Activated CD4-positive, alpha-beta memory T cell treated with anti-CD3 and anti-CD28 coated beads for 36 hours (primary cell): ENCODE measurements around the gene PCDHA4. TPM values are rescaled to one million over a fixed set of nuclear protein-coding genes. Genes with fewer than 3 reads are reported as not detected.
"Not testable (repeated sequence)": the region's sequence is repeated elsewhere in the genome, so short reads cannot be mapped to it uniquely, and the experiment has no call there.

Experiments used
- CTCF ChIA-PET: fragments of 350-600 bp; sonication (Branson Sonifier 250); formaldehyde crosslinking; loops from one replicate; lab custom pipeline; 2021; ENCODE audit warnings: antibody characterized with exemption, inconsistent platforms; lab: Charles Lee
- POLR2A ChIA-PET: fragments of 350-600 bp; sonication (Branson Sonifier 250); formaldehyde crosslinking; loops from one replicate; lab custom pipeline; 2021; ENCODE audit warnings: antibody characterized with exemption; lab: Charles Lee
- DNase-seq: peaks from one replicate; pipeline ENCODE4 v3.0.0-alpha.2; 2020
- H3K27ac Mint-ChIP-seq: one replicate; pipeline ENCODE4 v1.8.0; 2021; ENCODE audit warnings: mixed read lengths
- H3K27me3 Mint-ChIP-seq: one replicate; pipeline ENCODE4 v1.8.0; 2021; ENCODE audit warnings: mixed read lengths
- H3K36me3 Mint-ChIP-seq: one replicate; pipeline ENCODE4 v1.8.0; 2021; ENCODE audit warnings: mixed read lengths
- H3K4me1 Mint-ChIP-seq: one replicate; pipeline ENCODE4 v1.8.0; 2021; ENCODE audit warnings: low read depth, mixed read lengths
- H3K4me3 Mint-ChIP-seq: one replicate; pipeline ENCODE4 v1.8.0; 2021; ENCODE audit warnings: mild to moderate bottlenecking, mixed read lengths
- H3K9me3 Mint-ChIP-seq: one replicate; pipeline ENCODE4 v1.8.0; 2021; ENCODE audit warnings: mixed read lengths
- intact Hi-C: fragments of 100-400 bp; cut with micrococcal nuclease; formaldehyde crosslinking; loops from one replicate; pipeline ENCODE4 v1.15.1; 2023
- total RNA-seq, 2 experiments: library from RNA; stranded (reverse); gene quantifications; one replicate each; pipeline ENCODE4 v1.2.3, GENCODE V29; 2021

Gene PCDHA4
- not detected for total RNA-seq

- ChIA-PET CTCF (interaction anchor here (0.5 to 2.9 kb wide), 5 partner anchors 10 to 338 kb away, joined by 3 to 11 read pairs (median 3); partner anchors contain the start of gene PCDHA1), POLR2A (no interaction called here)
- Mint-ChIP-seq H3K36me3 (peaks cover 16% of the 10 kb centered on the region), H3K27ac (no peak within 1 kb of the TSS), H3K9me3 (peaks cover 39% of the 10 kb centered on the region), H3K4me3 (no peak within 1 kb of the TSS), H3K27me3 (peaks cover 12% of the 10 kb centered on the region), H3K4me1 (no peaks in the 10 kb centered on the region)
- peak; percentile 32 for DNase-seq
- intact Hi-C loops, result no loop called here
These were observed at the start of gene PCDHA4 for GRCh38 chr5:140806834-140807775. TSS of gene PCDHA4 (plus strand) at chr5:140807068.

- no peak overlapping the region for H3K27ac Mint-ChIP-seq
- ChIA-PET CTCF (interaction anchor here (0.5 kb wide), 1 partner anchor 347 kb away, joined by 3 read pairs; no protein-coding TSS in a partner anchor), POLR2A (no interaction called here)
- H3K27me3 Mint-ChIP-seq, result peaks cover 2% of the 10 kb centered on the region
- intact Hi-C loops, result no loop called here
- no peak for DNase-seq
- no peaks in the 10 kb centered on the region for H3K4me1 Mint-ChIP-seq
- H3K4me3 Mint-ChIP-seq, result no peak overlapping the region
- H3K9me3 Mint-ChIP-seq, result peaks cover 86% of the 10 kb centered on the region
- peaks cover 35% of the 10 kb centered on the region for H3K36me3 Mint-ChIP-seq
These were observed 42.5 kb upstream of the PCDHA4 start for GRCh38 chr5:140764177-140764973.

GRCh38 chr5:140767444-140767843, 39.4 kb upstream of the PCDHA4 start:
- ChIA-PET POLR2A (no interaction called here), CTCF (interaction anchor here (0.6 to 1.1 kb wide), 2 partner anchors 431 to 553 kb away, joined by 3 read pairs; partner anchors contain the start of gene TAF7)
- Mint-ChIP-seq H3K4me1 (no peaks in the 10 kb centered on the region), H3K27me3 (no peaks in the 10 kb centered on the region), H3K27ac (no peak overlapping the region), H3K36me3 (peaks cover 26% of the 10 kb centered on the region), H3K9me3 (peaks cover 81% of the 10 kb centered on the region), H3K4me3 (no peak overlapping the region)
- intact Hi-C loops, result no loop called here
- no peak for DNase-seq

- Mint-ChIP-seq H3K4me1 (no peaks in the 10 kb centered on the region), H3K9me3 (peaks cover 73% of the 10 kb centered on the region), H3K4me3 (no peak overlapping the region), H3K27me3 (peaks cover 7% of the 10 kb centered on the region), H3K36me3 (peaks cover 6% of the 10 kb centered on the region), H3K27ac (no peak overlapping the region)
- ChIA-PET POLR2A (no interaction called here), CTCF (no interaction called here)
- intact Hi-C loops, result no loop called here
- no peak for DNase-seq
These were observed 26.4 kb upstream of the PCDHA4 start for GRCh38 chr5:140780512-140780911.

- CTCF ChIA-PET, result interaction anchor here (1.0 kb wide), 1 partner anchor 22 kb away, joined by 3 read pairs; no protein-coding TSS in a partner anchor
- Mint-ChIP-seq H3K9me3 (peaks cover 56% of the 10 kb centered on the region), H3K4me1 (no peaks in the 10 kb centered on the region), H3K4me3 (no peak within 1 kb of the TSS), H3K36me3 (peaks cover 22% of the 10 kb centered on the region), H3K27ac (no peak within 1 kb of the TSS), H3K27me3 (peaks cover 24% of the 10 kb centered on the region)
- POLR2A ChIA-PET, result no interaction called here
- intact Hi-C loops, result no loop called here
- no peak for DNase-seq
These were observed 20.8 kb upstream of the PCDHA4 start, which contains the start of gene PCDHA1 for GRCh38 chr5:140785905-140786686. TSS of gene PCDHA1 (plus strand) at chr5:140786140.

- Mint-ChIP-seq H3K36me3 (peaks cover 22% of the 10 kb centered on the region), H3K9me3 (peaks cover 53% of the 10 kb centered on the region), H3K27me3 (peaks cover 30% of the 10 kb centered on the region)
- H3K4me1 Mint-ChIP-seq, H3K4me3 Mint-ChIP-seq, intact Hi-C loops, CTCF ChIA-PET, H3K27ac Mint-ChIP-seq, POLR2A ChIA-PET, DNase-seq: not testable (repeated sequence)
These were observed 19.4 kb upstream of the PCDHA4 start for GRCh38 chr5:140787422-140787821.

GRCh38 chr5:140787849-140788504, 18.9 kb upstream of the PCDHA4 start:
- POLR2A ChIA-PET, H3K27ac Mint-ChIP-seq, H3K4me1 Mint-ChIP-seq, intact Hi-C loops, H3K4me3 Mint-ChIP-seq, CTCF ChIA-PET, DNase-seq: not testable (repeated sequence)
- Mint-ChIP-seq H3K36me3 (peaks cover 22% of the 10 kb centered on the region), H3K9me3 (peaks cover 48% of the 10 kb centered on the region), H3K27me3 (peaks cover 33% of the 10 kb centered on the region)

- CTCF ChIA-PET, result no interaction called here
- peaks cover 54% of the 10 kb centered on the region for H3K9me3 Mint-ChIP-seq
These were observed 15.8 kb upstream of the PCDHA4 start for GRCh38 chr5:140791089-140791488.

GRCh38 chr5:140794595-140795258, 12.1 kb upstream of the PCDHA4 start, which contains the start of gene PCDHA2:
TSS of gene PCDHA2 (plus strand) at chr5:140794852.
- DNase-seq, result no peak
- peaks cover 29% of the 10 kb centered on the region for H3K27me3 Mint-ChIP-seq
- no peak within 1 kb of the TSS for H3K4me3 Mint-ChIP-seq
- ChIA-PET POLR2A (no interaction called here), CTCF (no interaction called here)
- H3K9me3 Mint-ChIP-seq, result peaks cover 32% of the 10 kb centered on the region
- H3K27ac Mint-ChIP-seq, result no peak within 1 kb of the TSS
- no peaks in the 10 kb centered on the region for H3K4me1 Mint-ChIP-seq
- peaks cover 9% of the 10 kb centered on the region for H3K36me3 Mint-ChIP-seq
- intact Hi-C loops, result loop anchor here (10.0 kb wide), 1 partner anchor 70 kb away; the partner anchor contains the start of gene PCDHA11

More at GRCh38 chr5:140791089-140791488, 15.8 kb upstream of the PCDHA4 start:
- POLR2A ChIA-PET, result no interaction called here
- H3K36me3 Mint-ChIP-seq, result peaks cover 24% of the 10 kb centered on the region
- DNase-seq, result no peak
- no peak overlapping the region for H3K4me3 Mint-ChIP-seq
- no peaks in the 10 kb centered on the region for H3K4me1 Mint-ChIP-seq
- no peak overlapping the region for H3K27ac Mint-ChIP-seq
- peaks cover 37% of the 10 kb centered on the region for H3K27me3 Mint-ChIP-seq
- intact Hi-C loops, result loop anchor here (10.0 kb wide), 1 partner anchor 74 kb away; the partner anchor contains the start of gene PCDHA11

- no peak overlapping the region for H3K4me3 Mint-ChIP-seq
- intact Hi-C loops, result loop anchor here (10.0 kb wide), 1 partner anchor 70 kb away; the partner anchor contains the start of gene PCDHA11
- peaks cover 31% of the 10 kb centered on the region for H3K27me3 Mint-ChIP-seq
- peaks cover 33% of the 10 kb centered on the region for H3K9me3 Mint-ChIP-seq
- H3K27ac Mint-ChIP-seq, result no peak overlapping the region
- ChIA-PET POLR2A (no interaction called here), CTCF (no interaction called here)
- peaks cover 8% of the 10 kb centered on the region for H3K36me3 Mint-ChIP-seq
- no peaks in the 10 kb centered on the region for H3K4me1 Mint-ChIP-seq
- no peak for DNase-seq
These were observed 11.6 kb upstream of the PCDHA4 start for GRCh38 chr5:140795259-140795641.
